Fibroblast of skin of back (primary cell): ENCODE results near the gene MS4A18.
"Not testable (repeated sequence)": the region's sequence is repeated elsewhere in the genome, so short reads cannot be mapped to it uniquely, and the experiment has no call there.

Source experiments
- DNase-seq: peaks from one replicate; pipeline ENCODE4 v3.0.0-alpha.2; 2013

MS4A18 gene

DNA sequence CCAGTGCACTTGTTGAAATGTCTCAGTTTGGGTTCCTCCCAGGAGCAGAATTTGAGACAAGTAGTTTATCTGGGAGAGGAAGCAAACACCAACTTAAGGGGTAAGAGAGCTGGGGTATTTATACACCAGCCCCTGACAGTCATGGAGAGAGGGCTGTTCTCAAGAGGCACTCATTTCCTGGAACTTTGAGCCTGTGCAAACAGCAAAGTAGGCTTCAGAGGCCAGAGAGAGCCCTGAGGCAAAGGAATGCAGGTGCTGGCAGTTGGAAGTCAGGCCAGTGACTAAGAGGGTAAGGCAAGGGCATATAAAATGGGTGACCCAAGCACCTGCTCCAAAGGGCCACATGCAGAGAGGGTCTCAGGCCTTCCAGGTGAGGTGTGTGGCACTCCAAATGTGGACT is 16.1 kb downstream of the MS4A18 start:
- DNase-seq, result no peak

DNA sequence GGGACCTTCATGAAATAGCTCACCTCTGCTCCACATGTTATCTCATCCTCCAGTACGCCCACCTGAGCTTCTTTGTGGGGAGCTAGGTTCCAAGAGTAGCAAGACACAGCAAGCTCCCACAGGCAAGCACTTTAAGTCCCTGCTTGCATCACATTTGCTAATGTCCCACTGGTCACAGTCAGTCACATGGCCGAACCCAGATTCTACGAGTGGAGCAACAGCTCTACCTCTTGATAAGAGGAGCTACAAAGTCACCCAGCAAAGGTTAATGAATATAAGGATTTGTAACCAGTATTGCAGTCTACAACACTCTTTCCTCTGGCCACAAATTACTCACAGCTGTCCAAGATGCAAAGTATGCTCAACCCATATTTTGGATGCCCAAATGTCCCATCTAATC is 16.9 kb downstream of the MS4A18 start:
- no peak for DNase-seq

DNA sequence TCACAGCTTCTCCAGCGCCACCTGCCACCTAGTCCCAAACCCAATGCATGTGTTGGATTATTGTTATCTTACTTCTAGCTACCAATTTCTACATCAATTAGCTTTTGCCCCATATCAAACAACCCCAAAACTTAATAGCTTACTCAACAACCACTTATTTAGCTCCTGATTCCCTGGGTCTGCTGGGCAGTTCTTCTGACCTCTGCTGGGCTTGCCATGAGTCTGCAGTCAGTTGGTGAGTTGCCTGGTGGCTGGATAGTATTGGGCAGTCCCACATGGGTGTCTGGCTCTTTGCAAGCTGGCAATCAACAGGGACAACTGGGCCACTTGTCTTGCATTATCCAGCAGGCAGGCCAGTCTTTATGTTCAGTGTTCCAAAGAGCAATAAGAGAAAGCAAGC is 18.5 kb downstream of the MS4A18 start:
- no peak for DNase-seq

DNA sequence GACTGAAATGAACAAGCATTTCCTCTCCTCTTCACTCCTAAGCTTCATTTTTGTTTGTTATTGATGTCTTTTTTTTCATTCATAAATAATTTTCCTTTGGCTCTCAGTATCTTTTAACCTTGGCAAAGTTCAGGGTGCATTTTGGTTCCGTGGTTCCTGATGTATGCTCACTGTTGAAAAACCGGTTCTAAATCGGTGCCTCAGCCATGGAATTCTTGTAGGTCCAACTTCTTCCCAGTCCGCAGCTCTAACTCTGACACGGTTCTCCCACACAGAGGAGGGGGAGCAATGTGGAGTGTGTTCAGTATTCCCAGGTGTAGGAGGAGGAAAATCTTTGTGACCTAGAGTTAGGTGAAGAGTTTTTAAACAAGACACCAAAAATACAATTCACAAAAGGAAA is 19.6 kb downstream of the MS4A18 start:
- no peak for DNase-seq

DNA sequence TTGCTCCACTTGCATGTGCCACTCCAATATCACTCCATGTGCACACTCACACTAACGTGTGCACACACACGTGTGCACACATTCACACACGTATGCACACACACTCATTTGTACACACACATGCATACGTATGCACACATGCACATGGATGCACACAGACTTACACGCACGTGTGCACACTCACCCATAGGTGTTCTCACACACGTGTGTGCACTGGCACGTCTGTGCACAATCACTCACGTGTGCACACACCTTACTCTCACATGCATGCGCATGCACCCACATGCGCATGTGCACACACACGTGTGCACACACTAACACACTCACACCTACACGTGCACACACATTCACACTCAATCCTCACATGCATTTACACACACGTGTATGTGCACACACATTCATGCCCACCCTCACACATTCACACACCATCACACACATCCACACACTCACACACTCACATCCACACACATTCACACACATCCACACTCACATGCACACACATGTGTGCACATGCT is 22.9 kb downstream of the MS4A18 start:
- DNase-seq, result no peak

DNA sequence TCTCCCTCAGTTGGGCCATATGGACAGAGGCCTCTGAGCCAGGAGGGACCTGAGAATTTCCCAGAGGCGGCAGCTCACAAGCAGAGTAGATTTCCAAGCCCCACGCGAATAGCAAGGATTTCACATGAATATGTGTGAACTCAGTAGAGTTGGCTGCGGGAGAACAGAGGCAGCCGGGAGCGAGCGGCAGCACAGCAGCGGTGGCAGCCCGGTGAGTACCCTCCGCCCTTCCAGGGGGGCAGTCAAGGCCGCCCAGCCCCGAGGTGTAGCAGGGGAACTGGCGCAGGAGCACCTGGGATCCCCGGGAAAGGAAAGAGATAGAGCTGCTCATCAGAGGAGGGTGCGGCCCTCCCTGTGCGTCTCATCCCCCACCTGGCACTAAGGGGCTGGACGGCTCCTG is 23.7 kb downstream of the MS4A18 start:
- DNase-seq, result no peak

GRCh38 chr11:60748821-60749220 is 24.3 kb downstream of the MS4A18 start:
- no peak for DNase-seq

DNA sequence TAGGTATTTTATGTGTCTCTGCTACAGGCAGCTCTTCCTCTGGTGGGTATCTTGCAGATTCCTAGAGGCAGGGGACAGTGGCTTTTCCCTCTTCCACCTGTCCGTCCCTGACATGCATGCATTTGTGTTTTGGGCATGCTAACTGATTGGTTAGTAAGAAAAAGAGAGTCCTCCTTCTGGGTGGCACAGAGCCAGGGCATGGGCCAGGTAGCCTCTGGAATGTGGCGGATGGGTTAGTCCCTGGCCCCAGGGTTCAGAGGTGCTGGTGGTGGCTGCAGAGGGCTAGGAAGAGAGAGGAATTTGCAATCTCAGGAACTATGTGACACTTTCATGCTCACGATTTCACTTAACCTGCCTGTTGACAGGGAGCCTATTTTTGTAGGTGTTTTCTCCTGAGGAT is 26.4 kb downstream of the MS4A18 start:
- DNase-seq, result no peak

GRCh38 chr11:60753309-60753708 is 28.8 kb downstream of the MS4A18 start:
- no peak for DNase-seq

DNA sequence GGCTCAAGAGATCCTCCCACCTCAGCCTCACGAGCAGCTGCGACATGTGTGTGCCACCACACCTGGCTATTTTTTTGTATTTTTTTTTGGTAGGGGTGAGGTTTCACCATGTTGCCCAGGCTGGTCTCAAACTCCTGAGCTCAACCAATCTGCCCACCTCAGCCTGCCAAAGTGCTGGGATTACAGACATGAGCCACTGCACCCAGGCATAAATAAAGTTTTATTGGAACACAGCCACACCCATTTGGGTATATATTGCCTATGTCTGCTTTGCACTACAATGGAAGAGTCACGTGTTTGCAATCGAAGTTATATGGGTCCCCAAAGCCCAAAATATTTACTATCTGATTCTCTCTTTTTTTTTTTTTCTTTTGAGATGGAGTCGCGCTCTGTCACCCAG is 30.4 kb downstream of the MS4A18 start:
- DNase-seq, result no peak

- DNase-seq, result no peak
Measured at GRCh38 chr11:60756307-60757032, 31.9 kb downstream of the MS4A18 start, which contains the start of gene MS4A15. Gene MS4A15 (plus strand): TSS chr11:60756867. CDS start chr11:60763734, 6,867 bp downstream.

GRCh38 chr11:60757231-60757800 is 32.8 kb downstream of the MS4A18 start:
- DNase-seq, result no peak

- not testable (repeated sequence) for DNase-seq
Measured at GRCh38 chr11:60758671-60759070, 34.2 kb downstream of the MS4A18 start.

DNA sequence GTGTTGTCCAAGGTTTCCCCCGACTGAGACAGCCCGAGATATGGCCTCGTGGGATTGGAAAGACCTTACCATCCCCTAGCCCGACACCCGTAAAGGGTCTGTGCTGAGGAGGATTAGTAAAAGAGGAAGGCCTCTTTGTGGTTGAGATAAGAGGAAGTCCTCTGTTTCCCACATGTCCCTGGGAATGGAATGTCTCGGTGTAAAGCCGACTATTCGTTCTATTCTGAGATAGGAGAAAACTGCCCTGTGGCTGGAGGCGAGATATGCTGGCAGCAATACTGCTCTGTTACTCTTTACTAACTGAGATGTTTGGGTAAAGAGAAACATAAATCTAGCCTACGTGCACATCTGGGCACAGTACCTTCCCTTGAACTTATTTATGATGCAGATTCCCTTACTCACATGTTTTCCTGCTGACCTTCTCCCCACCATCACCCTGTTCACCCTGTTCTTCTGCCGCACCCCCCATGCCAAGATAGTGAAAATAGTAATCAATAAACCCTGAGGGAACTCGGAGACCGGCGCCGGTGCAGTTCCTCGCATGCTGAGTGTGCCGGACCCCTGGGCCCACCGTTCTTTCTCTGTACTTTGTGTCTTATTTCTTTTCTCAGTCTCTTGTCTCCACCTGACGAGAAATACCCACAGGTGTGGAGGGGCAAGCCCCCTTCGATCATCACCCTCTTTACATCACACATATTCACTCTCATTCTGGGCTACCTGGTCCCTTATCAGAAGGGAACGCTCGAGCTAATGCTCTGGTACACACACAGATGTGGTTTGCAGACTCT is 35.1 kb downstream of the MS4A18 start:
- not testable (repeated sequence) for DNase-seq

DNA sequence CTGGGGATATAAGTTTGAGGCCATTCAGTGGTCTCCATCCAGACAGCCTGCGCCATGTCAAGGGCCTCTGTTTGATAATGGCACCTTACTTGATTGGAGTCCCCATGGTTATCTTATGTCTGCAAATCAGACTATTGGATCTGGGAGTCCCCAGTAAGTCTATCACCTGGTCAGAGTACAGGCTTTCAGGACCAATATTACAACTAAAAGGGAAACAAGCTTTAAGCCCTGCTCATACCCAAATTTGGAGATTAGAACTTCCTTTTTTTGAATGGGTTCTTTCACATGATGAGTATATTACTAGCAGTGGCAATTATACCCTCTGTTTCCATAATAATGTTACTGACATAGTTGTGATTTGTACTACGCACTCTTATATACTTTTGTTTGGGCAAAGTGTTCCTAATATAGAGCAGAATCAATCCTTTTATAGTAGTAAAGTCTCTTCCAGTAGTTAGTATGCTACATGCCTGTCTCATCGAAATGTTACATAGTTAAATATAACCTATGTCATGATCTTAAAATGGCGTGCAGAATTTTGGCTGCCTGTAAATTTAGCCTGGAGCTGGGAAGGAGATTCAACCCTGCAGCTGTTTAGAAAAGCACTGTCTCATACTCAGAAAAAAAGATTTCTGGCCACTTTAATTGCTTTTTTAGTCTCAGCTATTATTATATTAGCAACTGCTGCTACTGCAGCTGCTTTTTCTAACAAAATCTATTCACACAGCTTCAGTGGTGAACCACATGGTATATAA is 37.1 kb downstream of the MS4A18 start:
- DNase-seq, result no peak

- no peak for DNase-seq
Measured at GRCh38 chr11:60762851-60763691, 38.6 kb downstream of the MS4A18 start.

- DNase-seq, result no peak
Measured at GRCh38 chr11:60763692-60764369, 39.3 kb downstream of the MS4A18 start.

DNA sequence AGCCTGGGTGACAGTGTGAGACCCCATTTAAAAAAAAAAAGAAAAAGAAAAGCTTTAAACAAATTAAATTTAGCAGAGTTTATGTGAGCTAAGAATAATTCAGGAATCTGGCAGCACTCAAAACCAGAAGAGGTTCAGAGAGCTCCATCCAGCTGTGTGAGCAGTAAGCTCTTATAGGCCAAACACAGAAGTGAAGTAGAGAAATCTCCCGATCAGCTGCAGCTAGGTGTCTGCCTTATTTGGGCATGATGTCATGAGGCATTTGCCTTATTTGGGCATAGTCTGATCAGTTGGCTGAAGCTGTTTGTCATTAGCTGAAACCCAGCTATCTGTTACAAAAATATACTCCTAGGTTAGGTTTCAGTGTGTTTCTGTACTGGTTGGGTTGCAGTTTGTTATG is 40.4 kb downstream of the MS4A18 start:
- DNase-seq, result no peak

DNA sequence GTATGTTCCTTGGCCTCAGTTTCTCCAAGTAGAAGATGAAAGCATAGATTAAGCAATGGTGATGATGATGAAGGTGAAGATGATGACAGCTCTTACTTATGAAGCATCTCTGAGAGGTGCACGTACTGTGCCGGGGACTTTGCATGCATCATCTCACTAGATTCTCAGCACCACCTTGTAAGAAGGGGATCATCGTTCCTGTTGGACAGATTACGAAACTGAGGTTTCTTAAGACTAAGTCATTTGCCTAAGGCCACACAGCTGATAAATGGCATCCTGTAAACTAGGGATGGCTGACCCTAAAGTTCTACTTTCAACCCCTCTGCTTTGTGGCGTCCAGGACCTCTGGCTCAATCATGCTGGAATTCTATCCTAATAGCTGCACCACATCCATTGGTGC is 40.8 kb downstream of the MS4A18 start:
- no peak for DNase-seq

DNA sequence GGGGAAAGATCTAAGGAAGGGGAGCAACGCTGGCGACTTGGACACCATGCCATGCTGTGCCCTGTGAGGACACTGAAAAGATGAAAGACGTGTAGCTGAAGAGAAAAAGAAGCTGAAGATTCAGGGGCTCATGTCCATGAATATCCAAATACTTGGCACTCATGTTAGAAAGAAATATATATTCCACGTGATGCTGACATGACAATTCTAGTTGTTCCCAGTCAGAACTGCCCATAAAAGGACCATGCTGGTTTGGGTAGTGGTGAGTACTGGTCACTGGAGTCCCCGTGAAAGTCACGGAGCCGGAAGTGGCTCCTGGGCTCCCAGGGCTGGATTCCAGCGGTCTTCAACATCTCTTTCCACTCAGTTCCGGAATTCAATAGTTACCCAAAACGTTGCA is 42.0 kb downstream of the MS4A18 start:
- no peak for DNase-seq

GRCh38 chr11:60767388-60767811 is 42.9 kb downstream of the MS4A18 start:
- DNase-seq, result no peak
